ENCODE results near the gene IPO11.

DNA sequence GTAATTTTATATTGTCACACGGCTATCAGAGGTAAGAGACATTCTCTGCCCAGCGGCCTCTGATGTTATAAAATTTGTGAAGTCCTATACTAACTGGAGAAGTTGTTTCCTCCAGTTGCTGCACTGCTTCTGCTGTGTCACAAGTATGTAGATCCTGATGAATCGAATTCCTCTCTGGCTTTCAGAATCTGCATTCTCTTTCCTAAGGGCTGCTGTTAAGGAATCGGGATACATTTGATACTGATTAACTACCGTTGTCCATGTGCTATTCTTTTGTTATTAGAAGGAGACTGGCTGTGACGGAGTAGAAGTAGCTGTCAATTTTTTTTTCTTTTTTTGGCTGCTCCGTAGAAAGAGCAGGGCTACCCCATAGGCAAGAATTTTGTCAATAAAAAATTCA lies 84.3 kb downstream of the IPO11 start:
- no peak for TF ChIP-seq POLR2A (IDR thresholded peaks at IDR 0.05)
- TF ChIP-seq, protein P1, sequence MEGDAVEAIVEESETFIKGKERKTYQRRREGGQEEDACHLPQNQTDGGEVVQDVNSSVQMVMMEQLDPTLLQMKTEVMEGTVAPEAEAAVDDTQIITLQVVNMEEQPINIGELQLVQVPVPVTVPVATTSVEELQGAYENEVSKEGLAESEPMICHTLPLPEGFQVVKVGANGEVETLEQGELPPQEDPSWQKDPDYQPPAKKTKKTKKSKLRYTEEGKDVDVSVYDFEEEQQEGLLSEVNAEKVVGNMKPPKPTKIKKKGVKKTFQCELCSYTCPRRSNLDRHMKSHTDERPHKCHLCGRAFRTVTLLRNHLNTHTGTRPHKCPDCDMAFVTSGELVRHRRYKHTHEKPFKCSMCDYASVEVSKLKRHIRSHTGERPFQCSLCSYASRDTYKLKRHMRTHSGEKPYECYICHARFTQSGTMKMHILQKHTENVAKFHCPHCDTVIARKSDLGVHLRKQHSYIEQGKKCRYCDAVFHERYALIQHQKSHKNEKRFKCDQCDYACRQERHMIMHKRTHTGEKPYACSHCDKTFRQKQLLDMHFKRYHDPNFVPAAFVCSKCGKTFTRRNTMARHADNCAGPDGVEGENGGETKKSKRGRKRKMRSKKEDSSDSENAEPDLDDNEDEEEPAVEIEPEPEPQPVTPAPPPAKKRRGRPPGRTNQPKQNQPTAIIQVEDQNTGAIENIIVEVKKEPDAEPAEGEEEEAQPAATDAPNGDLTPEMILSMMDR (IDR thresholded peaks at IDR 0.05): no peak

Measured in thyroid gland (tissue), 4 donors.